ENCODE data around the gene COL11A1. TPM values are rescaled to one million over a fixed set of nuclear protein-coding genes. Genes with fewer than 3 reads are reported as not detected.
"Not testable (repeated sequence)": the region's sequence is repeated elsewhere in the genome, so short reads cannot be mapped to it uniquely, and the experiment has no call there.

Gene COL11A1
- total RNA-seq, 1 donor from 2014 or later = 810 TPM

DNA sequence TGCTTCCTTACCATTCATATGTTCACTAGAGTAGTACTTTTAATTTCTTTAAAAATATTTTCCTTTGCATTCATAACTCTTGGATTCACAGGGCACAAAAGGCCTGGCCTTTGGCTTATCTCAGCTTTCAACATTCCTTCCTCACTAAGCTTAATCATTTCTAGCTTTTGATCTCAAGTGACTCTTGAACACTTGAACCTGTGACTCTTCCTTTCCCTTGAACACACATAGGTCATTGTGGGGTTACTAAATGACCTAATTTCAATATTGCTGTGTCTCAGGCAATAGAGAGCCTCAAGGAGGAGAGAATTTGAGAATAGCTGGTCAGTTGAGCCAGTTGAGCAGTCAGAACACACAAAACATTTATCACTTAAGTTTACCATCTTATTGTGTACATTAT lies 49.9 kb downstream of the COL11A1 start:
- DNase-seq (ENCODE audit: low read depth) = no peak
- no peaks in the 10 kb centered on the region for H4K20me1 ChIP-seq (ENCODE audit: insufficient read depth, low read length)
- peaks cover 27% of the 10 kb centered on the region for H3K4me1 Mint-ChIP-seq (ENCODE audit: low read depth, unreplicated experiment)
- H3K79me2 ChIP-seq (ENCODE audit: insufficient read depth, low read length) = no peaks in the 10 kb centered on the region
- H3K27ac ChIP-seq (ENCODE audit: low read depth, low read length) = no peak overlapping the region
- no peak overlapping the region for H3K4me3 Mint-ChIP-seq (ENCODE audit: unreplicated experiment)
- no peak overlapping the region for H2AFZ ChIP-seq (ENCODE audit: low read depth, low read length)
- H3K36me3 Mint-ChIP-seq (ENCODE audit: low read depth, unreplicated experiment) = peaks cover 15% of the 10 kb centered on the region
- no peaks in the 10 kb centered on the region for H3K4me1 ChIP-seq (ENCODE audit: insufficient read depth, low read length)
- H3K27me3 ChIP-seq (ENCODE audit: insufficient read depth, low read length) = no peaks in the 10 kb centered on the region
- no peaks in the 10 kb centered on the region for H3K36me3 ChIP-seq (ENCODE audit: insufficient read depth, low read length)
- H3K27ac Mint-ChIP-seq (ENCODE audit: unreplicated experiment) = no peak overlapping the region
- H3K9me3 Mint-ChIP-seq (ENCODE audit: unreplicated experiment) = no peaks in the 10 kb centered on the region
- H3K9ac ChIP-seq (ENCODE audit: low read length) = no peak overlapping the region
- H3K27me3 Mint-ChIP-seq (ENCODE audit: low read depth, unreplicated experiment) = no peaks in the 10 kb centered on the region
- H3K4me3 ChIP-seq (ENCODE audit: insufficient read depth, low read depth, low read length) = no peak overlapping the region
- no peak overlapping the region for H3K4me2 ChIP-seq (ENCODE audit: low read length)
- no peak for FAIRE-seq
- no peak for TF ChIP-seq EZH2 (IDR thresholded peaks at IDR 0.05; ENCODE audit: insufficient read depth, low read length)
- TF ChIP-seq, protein P1, sequence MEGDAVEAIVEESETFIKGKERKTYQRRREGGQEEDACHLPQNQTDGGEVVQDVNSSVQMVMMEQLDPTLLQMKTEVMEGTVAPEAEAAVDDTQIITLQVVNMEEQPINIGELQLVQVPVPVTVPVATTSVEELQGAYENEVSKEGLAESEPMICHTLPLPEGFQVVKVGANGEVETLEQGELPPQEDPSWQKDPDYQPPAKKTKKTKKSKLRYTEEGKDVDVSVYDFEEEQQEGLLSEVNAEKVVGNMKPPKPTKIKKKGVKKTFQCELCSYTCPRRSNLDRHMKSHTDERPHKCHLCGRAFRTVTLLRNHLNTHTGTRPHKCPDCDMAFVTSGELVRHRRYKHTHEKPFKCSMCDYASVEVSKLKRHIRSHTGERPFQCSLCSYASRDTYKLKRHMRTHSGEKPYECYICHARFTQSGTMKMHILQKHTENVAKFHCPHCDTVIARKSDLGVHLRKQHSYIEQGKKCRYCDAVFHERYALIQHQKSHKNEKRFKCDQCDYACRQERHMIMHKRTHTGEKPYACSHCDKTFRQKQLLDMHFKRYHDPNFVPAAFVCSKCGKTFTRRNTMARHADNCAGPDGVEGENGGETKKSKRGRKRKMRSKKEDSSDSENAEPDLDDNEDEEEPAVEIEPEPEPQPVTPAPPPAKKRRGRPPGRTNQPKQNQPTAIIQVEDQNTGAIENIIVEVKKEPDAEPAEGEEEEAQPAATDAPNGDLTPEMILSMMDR (IDR thresholded peaks at IDR 0.05; ENCODE audit: insufficient read depth, low read depth, low read length) = no peak
- H3K9me3 ChIP-seq (ENCODE audit: insufficient read depth, low read depth, low read length) = no peaks in the 10 kb centered on the region

DNA sequence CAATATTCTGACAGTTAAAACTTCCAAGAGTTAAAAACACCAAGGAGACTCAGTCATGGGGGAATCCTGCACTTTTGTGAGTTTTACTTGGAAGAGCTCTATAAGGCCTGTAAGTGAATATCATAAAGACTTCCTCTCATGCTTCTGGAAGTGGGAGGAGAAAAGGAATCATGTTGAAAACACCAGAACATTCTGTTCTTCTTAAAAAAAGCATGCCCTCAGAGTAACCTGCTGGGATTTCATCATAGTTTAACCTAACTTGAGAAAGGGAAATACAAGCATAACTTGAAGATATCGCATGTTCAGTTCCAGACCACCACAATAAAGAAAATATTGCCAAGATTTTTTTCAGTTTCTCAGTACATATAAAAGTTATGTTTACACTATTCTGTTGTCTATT lies 51.9 kb downstream of the COL11A1 start:
- FAIRE-seq (no peak), DNase-seq (ENCODE audit: low read depth) (no peak)
- Histone ChIP-seq H3K4me2 (ENCODE audit: low read length) (no peak overlapping the region), H3K9ac (ENCODE audit: low read length) (no peak overlapping the region), H3K9me3 (ENCODE audit: insufficient read depth, low read depth, low read length) (no peaks in the 10 kb centered on the region), H3K79me2 (ENCODE audit: insufficient read depth, low read length) (no peaks in the 10 kb centered on the region), H2AFZ (ENCODE audit: low read depth, low read length) (no peak overlapping the region), H3K36me3 (ENCODE audit: insufficient read depth, low read length) (no peaks in the 10 kb centered on the region), H3K4me3 (ENCODE audit: insufficient read depth, low read depth, low read length) (no peak overlapping the region), H3K27ac (ENCODE audit: low read depth, low read length) (no peak overlapping the region), H4K20me1 (ENCODE audit: insufficient read depth, low read length) (no peaks in the 10 kb centered on the region), H3K27me3 (ENCODE audit: insufficient read depth, low read length) (no peaks in the 10 kb centered on the region), H3K4me1 (ENCODE audit: insufficient read depth, low read length) (no peaks in the 10 kb centered on the region)
- TF ChIP-seq EZH2 (IDR thresholded peaks at IDR 0.05; ENCODE audit: insufficient read depth, low read length) = no peak
- TF ChIP-seq, protein P1 (IDR thresholded peaks at IDR 0.05; ENCODE audit: insufficient read depth, low read depth, low read length) = no peak
- Mint-ChIP-seq H3K9me3 (ENCODE audit: unreplicated experiment) (peaks cover 4% of the 10 kb centered on the region), H3K4me1 (ENCODE audit: low read depth, unreplicated experiment) (peaks cover 27% of the 10 kb centered on the region), H3K36me3 (ENCODE audit: low read depth, unreplicated experiment) (peaks cover 19% of the 10 kb centered on the region), H3K27ac (ENCODE audit: unreplicated experiment) (peak overlapping the region; percentile 53), H3K27me3 (ENCODE audit: low read depth, unreplicated experiment) (no peaks in the 10 kb centered on the region), H3K4me3 (ENCODE audit: unreplicated experiment) (no peak overlapping the region)

DNA sequence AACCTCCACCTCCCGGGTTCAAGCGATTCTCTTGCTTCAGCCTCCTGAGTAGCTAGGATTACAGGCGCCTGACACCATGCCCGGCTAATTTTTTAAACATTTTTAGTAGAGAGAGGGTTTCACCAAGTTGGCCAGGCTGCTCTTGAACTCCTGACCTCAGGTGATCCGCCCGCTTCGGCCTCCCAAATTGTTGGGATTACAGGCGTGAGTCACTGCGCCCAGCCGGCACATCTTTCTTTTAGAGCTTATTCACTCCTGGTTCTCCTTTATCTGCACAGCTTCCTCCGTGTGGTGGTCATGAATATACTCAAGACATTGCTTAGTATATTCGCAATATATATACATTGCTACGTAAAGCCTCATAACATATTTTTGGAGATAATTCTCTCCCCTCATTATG lies 80.2 kb downstream of the COL11A1 start:
- not testable (repeated sequence) for H3K4me3 ChIP-seq (ENCODE audit: insufficient read depth, low read depth, low read length); H3K4me2 ChIP-seq (ENCODE audit: low read length); H2AFZ ChIP-seq (ENCODE audit: low read depth, low read length); H3K4me1 Mint-ChIP-seq (ENCODE audit: low read depth, unreplicated experiment); H3K79me2 ChIP-seq (ENCODE audit: insufficient read depth, low read length); H3K4me1 ChIP-seq (ENCODE audit: insufficient read depth, low read length); H3K27ac ChIP-seq (ENCODE audit: low read depth, low read length); H3K9me3 ChIP-seq (ENCODE audit: insufficient read depth, low read depth, low read length); H3K36me3 Mint-ChIP-seq (ENCODE audit: low read depth, unreplicated experiment); H3K27me3 ChIP-seq (ENCODE audit: insufficient read depth, low read length); H3K36me3 ChIP-seq (ENCODE audit: insufficient read depth, low read length); H3K9me3 Mint-ChIP-seq (ENCODE audit: unreplicated experiment); H3K9ac ChIP-seq (ENCODE audit: low read length); H3K4me3 Mint-ChIP-seq (ENCODE audit: unreplicated experiment); FAIRE-seq; DNase-seq (ENCODE audit: low read depth); H4K20me1 ChIP-seq (ENCODE audit: insufficient read depth, low read length); H3K27me3 Mint-ChIP-seq (ENCODE audit: low read depth, unreplicated experiment)
- peak overlapping the region; percentile 62 for H3K27ac Mint-ChIP-seq (ENCODE audit: unreplicated experiment)

Data from astrocyte (in vitro differentiated cells and primary cell).